GM12873 (cell line): ENCODE results near the gene CDK5RAP3.

ENCODE experiments used
- TF ChIP-seq, protein P1 (sequence below): IDR thresholded peaks from 2 replicates; pipeline ENCODE4 v1.5.1; 2012; ENCODE audit warnings: low read depth, mild to moderate bottlenecking, moderate library complexity, low read length, control low read depth; ENCODE audit not compliant: insufficient read depth; ENCODE audit errors: missing control alignments

Gene CDK5RAP3

GRCh38 chr17:47950448-47950847 is 20.5 kb upstream of the CDK5RAP3 start:
- TF ChIP-seq, protein P1, sequence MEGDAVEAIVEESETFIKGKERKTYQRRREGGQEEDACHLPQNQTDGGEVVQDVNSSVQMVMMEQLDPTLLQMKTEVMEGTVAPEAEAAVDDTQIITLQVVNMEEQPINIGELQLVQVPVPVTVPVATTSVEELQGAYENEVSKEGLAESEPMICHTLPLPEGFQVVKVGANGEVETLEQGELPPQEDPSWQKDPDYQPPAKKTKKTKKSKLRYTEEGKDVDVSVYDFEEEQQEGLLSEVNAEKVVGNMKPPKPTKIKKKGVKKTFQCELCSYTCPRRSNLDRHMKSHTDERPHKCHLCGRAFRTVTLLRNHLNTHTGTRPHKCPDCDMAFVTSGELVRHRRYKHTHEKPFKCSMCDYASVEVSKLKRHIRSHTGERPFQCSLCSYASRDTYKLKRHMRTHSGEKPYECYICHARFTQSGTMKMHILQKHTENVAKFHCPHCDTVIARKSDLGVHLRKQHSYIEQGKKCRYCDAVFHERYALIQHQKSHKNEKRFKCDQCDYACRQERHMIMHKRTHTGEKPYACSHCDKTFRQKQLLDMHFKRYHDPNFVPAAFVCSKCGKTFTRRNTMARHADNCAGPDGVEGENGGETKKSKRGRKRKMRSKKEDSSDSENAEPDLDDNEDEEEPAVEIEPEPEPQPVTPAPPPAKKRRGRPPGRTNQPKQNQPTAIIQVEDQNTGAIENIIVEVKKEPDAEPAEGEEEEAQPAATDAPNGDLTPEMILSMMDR: no peak

DNA sequence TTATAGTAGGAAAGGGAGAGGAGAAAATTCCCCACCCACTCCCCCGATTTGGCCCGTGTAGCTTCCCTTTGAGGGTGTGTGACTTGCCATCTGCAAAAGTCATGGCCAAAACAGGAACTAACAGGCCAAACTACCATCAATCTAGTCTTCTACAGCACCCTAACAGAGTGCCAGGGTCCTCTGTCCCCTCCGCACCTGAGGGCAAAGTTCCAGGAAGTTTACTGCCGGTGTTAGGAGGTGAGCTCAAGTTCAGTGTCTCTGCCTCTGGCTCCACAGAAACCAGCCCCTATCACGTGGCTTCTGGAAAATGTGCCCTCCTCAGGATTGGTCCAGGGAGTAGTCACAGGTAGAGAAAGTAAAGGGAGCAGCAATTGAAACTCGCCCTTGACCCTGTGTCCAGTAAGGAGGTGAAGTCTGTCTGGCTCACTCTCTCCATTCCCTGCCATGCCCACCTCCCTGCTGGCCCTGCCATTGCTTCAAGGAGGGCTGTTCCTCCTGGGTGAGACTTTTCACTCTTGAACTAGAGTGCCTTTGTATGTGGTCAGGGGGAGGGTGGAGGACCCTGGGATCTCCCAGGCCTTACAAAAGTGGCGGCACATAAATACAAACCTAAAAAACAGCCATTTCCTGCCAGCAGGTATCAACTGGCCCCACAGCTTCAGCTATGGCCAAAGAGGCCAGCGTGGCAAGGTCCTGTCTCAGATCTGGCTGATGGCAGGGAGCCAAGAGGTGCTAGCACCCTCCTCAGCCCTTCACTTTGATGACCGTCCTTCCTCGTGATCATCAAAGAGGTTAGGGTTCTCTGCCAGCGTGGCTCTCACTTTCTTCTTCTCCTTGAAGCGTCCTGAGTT is 18.5 kb upstream of the CDK5RAP3 start:
- TF ChIP-seq, protein P1: no peak

DNA sequence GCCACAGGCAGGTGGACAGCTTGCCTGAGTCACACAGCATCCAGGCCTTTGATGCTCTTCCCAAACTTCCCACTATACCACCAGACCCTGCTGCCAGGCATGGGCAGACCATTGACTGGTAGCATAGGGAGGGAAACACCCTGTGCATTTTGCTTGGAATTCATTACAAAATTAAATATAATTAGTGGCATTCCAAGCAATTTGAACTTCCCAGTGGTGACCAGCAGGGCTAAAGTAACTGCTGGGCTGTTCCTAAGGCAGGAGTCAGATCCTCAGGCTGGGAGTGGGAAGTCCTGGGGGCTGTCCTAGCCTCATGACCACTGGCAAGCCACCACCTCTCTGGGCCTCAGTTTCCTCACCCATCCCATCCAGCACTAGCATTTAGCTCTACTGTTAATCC is 17.0 kb upstream of the CDK5RAP3 start:
- TF ChIP-seq, protein P1: no peak

DNA sequence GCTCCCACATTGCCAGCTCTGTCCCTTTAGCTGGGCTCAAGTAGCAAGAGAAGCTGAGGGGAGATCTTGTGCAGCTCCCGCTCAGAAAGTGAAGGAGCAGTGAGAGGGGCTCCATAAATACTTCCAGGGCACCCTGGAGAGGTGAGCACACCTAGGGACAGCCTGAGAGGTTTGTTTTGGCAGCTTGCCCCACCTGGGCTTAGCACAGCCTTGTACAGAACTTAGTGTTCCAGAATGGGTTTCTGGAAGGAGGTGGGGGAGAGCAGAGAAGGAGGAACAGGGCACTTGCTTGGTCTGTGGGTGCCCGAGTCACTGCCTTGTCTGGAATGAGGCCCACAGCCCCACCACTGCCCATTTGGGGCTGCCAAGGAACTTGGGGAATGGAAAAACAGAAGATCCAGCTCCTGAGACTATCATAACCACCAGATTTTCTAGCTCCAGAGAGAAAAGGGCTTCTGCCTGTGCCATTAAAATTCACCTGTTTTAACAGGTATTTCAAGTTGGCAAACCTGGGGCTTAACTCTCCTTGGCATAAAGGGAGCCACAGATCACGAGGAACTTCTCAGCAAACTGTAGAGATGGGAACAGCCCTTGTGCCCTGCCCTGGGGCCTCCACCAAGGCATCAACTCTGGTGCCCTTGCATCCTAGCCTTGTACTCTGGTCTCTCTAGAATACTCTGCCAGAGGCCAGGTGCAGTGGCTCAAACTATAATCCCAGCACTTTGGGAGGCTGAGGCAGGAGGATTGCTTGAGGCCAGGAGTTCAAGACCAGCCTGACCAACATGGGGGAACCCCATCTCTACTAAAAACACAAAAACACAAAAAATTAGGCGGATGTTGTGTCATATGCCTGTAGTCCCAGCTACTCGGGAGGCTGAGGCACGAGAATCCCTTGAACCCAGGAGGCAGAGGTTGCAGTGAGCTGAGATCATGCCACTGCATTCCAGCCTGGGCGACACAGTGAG is 15.1 kb upstream of the CDK5RAP3 start:
- TF ChIP-seq, protein P1: no peak

- TF ChIP-seq, protein P1: no peak
Measured at GRCh38 chr17:47956791-47957590, 13.9 kb upstream of the CDK5RAP3 start.

GRCh38 chr17:47957591-47958490 is 13.1 kb upstream of the CDK5RAP3 start, which contains the start of gene PRR15L:
Gene PRR15L (minus strand): TSS chr17:47957883. CDS start chr17:47953234, 4,649 bp downstream.
- TF ChIP-seq, protein P1: no peak
